ENCODE results near the gene CPO. TPM values are rescaled to one million over a fixed set of nuclear protein-coding genes. Genes with fewer than 3 reads are reported as not detected.

CPO gene
- total and polyA plus RNA-seq, 9 of the 15 experiments (the other 6 are each of a cell fraction or from before 2014, with no cell fraction given) = not detected

DNA sequence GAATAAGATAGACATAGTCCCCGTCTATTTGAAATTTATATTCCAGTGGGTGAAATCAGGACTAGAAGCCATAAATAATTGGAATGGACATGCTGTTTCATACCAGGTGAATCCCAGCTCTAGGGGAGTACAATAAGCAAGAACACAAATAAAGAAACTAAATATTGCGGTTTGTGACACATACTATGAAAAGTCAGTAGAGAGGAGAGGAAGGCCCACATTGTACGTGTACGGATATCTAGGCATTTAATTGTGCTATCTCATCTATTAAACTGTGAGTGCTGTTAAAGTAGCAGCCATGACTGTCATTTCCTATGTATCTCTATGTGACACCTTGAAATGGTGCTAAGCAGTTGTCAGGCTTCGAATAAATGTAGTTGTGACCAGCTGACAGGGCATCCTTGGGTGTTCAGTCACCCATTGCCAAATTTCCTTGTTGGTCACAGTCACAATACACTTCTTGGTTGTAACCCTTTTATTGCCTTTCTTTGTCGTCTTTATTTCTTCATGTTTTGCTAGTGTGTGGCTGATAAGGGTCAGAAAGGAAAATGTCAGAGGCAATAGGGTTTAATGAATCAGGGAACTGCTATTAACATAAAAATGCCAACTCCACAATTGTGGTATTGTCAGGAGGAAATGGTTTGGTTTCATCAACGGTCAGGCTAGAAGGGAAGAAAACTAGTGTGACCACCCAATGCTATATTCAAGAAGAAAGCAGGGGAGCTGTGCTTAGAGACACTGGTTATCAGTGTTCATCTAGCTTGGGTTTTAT lies 31.5 kb downstream of the CPO start (continued):
- TF ChIP-seq PATZ1 (CRISPR knock-in tag; IDR thresholded peaks at IDR 0.05; ENCODE audit: borderline replicate concordance) (no peak), POLR2G (IDR thresholded peaks at IDR 0.05; ENCODE audit: low read depth, low read length) (no peak), XRCC4 (IDR thresholded peaks at IDR 0.05; ENCODE audit: extremely low read depth, insufficient read depth, insufficient read length) (no peak), STAG1 (CRISPR knock-in tag; IDR thresholded peaks at IDR 0.05; ENCODE audit: borderline replicate concordance) (no peak), ARHGAP35 (IDR thresholded peaks at IDR 0.05; ENCODE audit: partially characterized antibody) (no peak), ZNF133 (CRISPR knock-in tag; IDR thresholded peaks at IDR 0.05) (no peak)
- TF ChIP-seq, protein P1, sequence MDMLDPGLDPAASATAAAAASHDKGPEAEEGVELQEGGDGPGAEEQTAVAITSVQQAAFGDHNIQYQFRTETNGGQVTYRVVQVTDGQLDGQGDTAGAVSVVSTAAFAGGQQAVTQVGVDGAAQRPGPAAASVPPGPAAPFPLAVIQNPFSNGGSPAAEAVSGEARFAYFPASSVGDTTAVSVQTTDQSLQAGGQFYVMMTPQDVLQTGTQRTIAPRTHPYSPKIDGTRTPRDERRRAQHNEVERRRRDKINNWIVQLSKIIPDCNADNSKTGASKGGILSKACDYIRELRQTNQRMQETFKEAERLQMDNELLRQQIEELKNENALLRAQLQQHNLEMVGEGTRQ (CRISPR knock-in tag; IDR thresholded peaks at IDR 0.05) = no peak
- TF ChIP-seq, protein P2, sequence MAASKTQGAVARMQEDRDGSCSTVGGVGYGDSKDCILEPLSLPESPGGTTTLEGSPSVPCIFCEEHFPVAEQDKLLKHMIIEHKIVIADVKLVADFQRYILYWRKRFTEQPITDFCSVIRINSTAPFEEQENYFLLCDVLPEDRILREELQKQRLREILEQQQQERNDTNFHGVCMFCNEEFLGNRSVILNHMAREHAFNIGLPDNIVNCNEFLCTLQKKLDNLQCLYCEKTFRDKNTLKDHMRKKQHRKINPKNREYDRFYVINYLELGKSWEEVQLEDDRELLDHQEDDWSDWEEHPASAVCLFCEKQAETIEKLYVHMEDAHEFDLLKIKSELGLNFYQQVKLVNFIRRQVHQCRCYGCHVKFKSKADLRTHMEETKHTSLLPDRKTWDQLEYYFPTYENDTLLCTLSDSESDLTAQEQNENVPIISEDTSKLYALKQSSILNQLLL (CRISPR knock-in tag; IDR thresholded peaks at IDR 0.05; ENCODE audit: borderline replicate concordance) = no peak
